ENCODE data around the gene FAM53A. TPM values are rescaled to one million over a fixed set of nuclear protein-coding genes. Genes with fewer than 3 reads are reported as not detected.
A peak's percentile ranks its signal among the peaks of the same experiment; 100 is the strongest.
"Not testable (repeated sequence)": the region's sequence is repeated elsewhere in the genome, so short reads cannot be mapped to it uniquely, and the experiment has no call there.

Gene FAM53A
- total and polyA plus RNA-seq, 7 experiments from 2014 or later: 1.2 to 3.6 (median 2.1) TPM

- Mint-ChIP-seq H3K27me3 (peaks cover 0 to 3% (median 0%) of the 10 kb centered on the region in 5 donors), H3K9me3 (no peaks in the 10 kb centered on the region), H3K36me3 (peaks cover 0 to 11% (median 0%) of the 10 kb centered on the region in 5 donors), H3K4me1 (peaks cover 0 to 4% (median 0%) of the 10 kb centered on the region in 7 donors), H3K4me3 (no peak overlapping the region), H3K27ac (no peak overlapping the region)
- ChIA-PET CTCF (no interaction called here), POLR2A (no interaction called here)
- ATAC-seq: no peak
- H3K27me3 ChIP-seq (ENCODE audit: control insufficient read depth in 2 of 2, insufficient read depth in 2 of 2, low read length in 2 of 2): no peaks in the 10 kb centered on the region
- no peaks in the 10 kb centered on the region for H3K9me3 ChIP-seq (ENCODE audit: control insufficient read depth in 2 of 3, low read length in 3 of 3)
- no peak overlapping the region for H3K27ac ChIP-seq (ENCODE audit: low read depth, low read length)
- H3K36me3 ChIP-seq (ENCODE audit: control insufficient read depth in 2 of 3, insufficient read depth in 3 of 3, low read length in 3 of 3): no peaks in the 10 kb centered on the region
- H3K4me1 ChIP-seq (ENCODE audit: control insufficient read depth in 2 of 2, insufficient read depth in 2 of 2, low read length in 2 of 2): no peaks in the 10 kb centered on the region
- DNase-seq: no peak
- H3K4me3 ChIP-seq (ENCODE audit: low read length): no peak overlapping the region
- intact Hi-C loops (cut with micrococcal nuclease): no loop called here
Measured at GRCh38 chr4:1674682-1675081, 9.4 kb downstream of the FAM53A start.

- Histone ChIP-seq H3K36me3 (ENCODE audit: control insufficient read depth in 2 of 3, insufficient read depth in 3 of 3, low read length in 3 of 3) (no peaks in the 10 kb centered on the region), H3K27me3 (ENCODE audit: control insufficient read depth in 2 of 2, insufficient read depth in 2 of 2, low read length in 2 of 2) (no peaks in the 10 kb centered on the region), H3K4me1 (ENCODE audit: control insufficient read depth in 2 of 2, insufficient read depth in 2 of 2, low read length in 2 of 2) (no peaks in the 10 kb centered on the region), H3K9me3 (ENCODE audit: control insufficient read depth in 2 of 3, low read length in 3 of 3) (no peaks in the 10 kb centered on the region), H3K4me3 (ENCODE audit: low read length) (no peak overlapping the region), H3K27ac (ENCODE audit: low read depth, low read length) (no peak overlapping the region)
- Mint-ChIP-seq H3K27ac (no peak overlapping the region), H3K4me1 (peaks cover 0 to 4% (median 0%) of the 10 kb centered on the region in 7 donors), H3K4me3 (no peak overlapping the region), H3K9me3 (no peaks in the 10 kb centered on the region), H3K36me3 (peaks cover 0 to 14% (median 0%) of the 10 kb centered on the region in 5 donors), H3K27me3 (peaks cover 0 to 3% (median 0%) of the 10 kb centered on the region in 5 donors)
- DNase-seq (no peak), ATAC-seq (no peak)
- intact Hi-C loops (cut with micrococcal nuclease): no loop called here
- POLR2A ChIA-PET: no interaction called here
- CTCF ChIA-PET: interaction anchor here (0.9 kb wide), 1 partner anchor 71 kb away, joined by 4 read pairs; no protein-coding TSS in a partner anchor
Measured at GRCh38 chr4:1673671-1674070, 10.4 kb downstream of the FAM53A start.

- H3K36me3 ChIP-seq (ENCODE audit: control insufficient read depth in 2 of 3, insufficient read depth in 3 of 3, low read length in 3 of 3); H3K4me1 Mint-ChIP-seq; H3K4me3 ChIP-seq (ENCODE audit: low read length); H3K27me3 Mint-ChIP-seq; ATAC-seq; H3K27me3 ChIP-seq (ENCODE audit: control insufficient read depth in 2 of 2, insufficient read depth in 2 of 2, low read length in 2 of 2); H3K27ac ChIP-seq (ENCODE audit: low read depth, low read length); DNase-seq; H3K4me3 Mint-ChIP-seq; H3K9me3 ChIP-seq (ENCODE audit: control insufficient read depth in 2 of 3, low read length in 3 of 3); H3K4me1 ChIP-seq (ENCODE audit: control insufficient read depth in 2 of 2, insufficient read depth in 2 of 2, low read length in 2 of 2); POLR2A ChIA-PET; intact Hi-C loops (cut with micrococcal nuclease); H3K9me3 Mint-ChIP-seq: not testable (repeated sequence)
- Mint-ChIP-seq H3K27ac (peak overlapping the region in 1 of 9 donors; percentile 41), H3K36me3 (peaks cover 0 to 11% (median 0%) of the 10 kb centered on the region in 5 donors)
- CTCF ChIA-PET: interaction anchor here (0.6 kb wide), 1 partner anchor 504 kb away, joined by 4 read pairs; no protein-coding TSS in a partner anchor
Measured at GRCh38 chr4:1671011-1671410, 13.1 kb downstream of the FAM53A start.

GRCh38 chr4:1670279-1670678 lies 13.8 kb downstream of the FAM53A start:
- CTCF ChIA-PET: interaction anchor here (0.6 kb wide), 1 partner anchor 503 kb away, joined by 4 read pairs; no protein-coding TSS in a partner anchor
- Mint-ChIP-seq H3K9me3 (no peaks in the 10 kb centered on the region), H3K27ac (no peak overlapping the region), H3K4me3 (no peak overlapping the region), H3K27me3 (peaks cover 0 to 3% (median 0%) of the 10 kb centered on the region in 5 donors), H3K4me1 (peaks cover 0 to 6% (median 0%) of the 10 kb centered on the region in 7 donors), H3K36me3 (peaks cover 0 to 11% (median 0%) of the 10 kb centered on the region in 5 donors)
- ATAC-seq: no peak
- Histone ChIP-seq H3K9me3 (ENCODE audit: control insufficient read depth in 2 of 3, low read length in 3 of 3) (no peaks in the 10 kb centered on the region), H3K4me1 (ENCODE audit: control insufficient read depth in 2 of 2, insufficient read depth in 2 of 2, low read length in 2 of 2) (no peaks in the 10 kb centered on the region), H3K36me3 (ENCODE audit: control insufficient read depth in 2 of 3, insufficient read depth in 3 of 3, low read length in 3 of 3) (no peaks in the 10 kb centered on the region), H3K27me3 (ENCODE audit: control insufficient read depth in 2 of 2, insufficient read depth in 2 of 2, low read length in 2 of 2) (no peaks in the 10 kb centered on the region), H3K4me3 (ENCODE audit: low read length) (no peak overlapping the region), H3K27ac (ENCODE audit: low read depth, low read length) (no peak overlapping the region)
- intact Hi-C loops (cut with micrococcal nuclease): no loop called here
- DNase-seq: no peak
- POLR2A ChIA-PET: interaction anchor here (0.6 kb wide), 1 partner anchor 185 kb away, joined by 7 read pairs; no protein-coding TSS in a partner anchor

- no peaks in the 10 kb centered on the region for H3K27me3 ChIP-seq (ENCODE audit: control insufficient read depth in 2 of 2, insufficient read depth in 2 of 2, low read length in 2 of 2)
- H3K4me1 Mint-ChIP-seq: peaks cover 0 to 6% (median 0%) of the 10 kb centered on the region in 7 donors
- intact Hi-C loops (cut with micrococcal nuclease): no loop called here
- no peaks in the 10 kb centered on the region for H3K4me1 ChIP-seq (ENCODE audit: control insufficient read depth in 2 of 2, insufficient read depth in 2 of 2, low read length in 2 of 2)
- CTCF ChIA-PET: no interaction called here
- H3K9me3 Mint-ChIP-seq: no peaks in the 10 kb centered on the region
- H3K4me3 ChIP-seq (ENCODE audit: low read length): no peak overlapping the region
- peaks cover 0 to 9% (median 0%) of the 10 kb centered on the region in 5 donors for H3K36me3 Mint-ChIP-seq
- H3K36me3 ChIP-seq (ENCODE audit: control insufficient read depth in 2 of 3, insufficient read depth in 3 of 3, low read length in 3 of 3): no peaks in the 10 kb centered on the region
- no peak overlapping the region for H3K27ac Mint-ChIP-seq
- no peaks in the 10 kb centered on the region for H3K9me3 ChIP-seq (ENCODE audit: control insufficient read depth in 2 of 3, low read length in 3 of 3)
- no peak overlapping the region for H3K4me3 Mint-ChIP-seq
- no peak overlapping the region for H3K27ac ChIP-seq (ENCODE audit: low read depth, low read length)
- DNase-seq (no peak), ATAC-seq (no peak)
- peaks cover 0 to under 1% (median 0%) of the 10 kb centered on the region in 5 donors for H3K27me3 Mint-ChIP-seq
- POLR2A ChIA-PET: no interaction called here
Measured at GRCh38 chr4:1669850-1670249, 14.3 kb downstream of the FAM53A start.

GRCh38 chr4:1669270-1669669 lies 14.8 kb downstream of the FAM53A start:
- no peaks in the 10 kb centered on the region for H3K27me3 Mint-ChIP-seq
- no peak overlapping the region for H3K4me3 Mint-ChIP-seq
- POLR2A ChIA-PET: no interaction called here
- Histone ChIP-seq H3K9me3 (ENCODE audit: control insufficient read depth in 2 of 3, low read length in 3 of 3) (no peaks in the 10 kb centered on the region), H3K27ac (ENCODE audit: low read depth, low read length) (no peak overlapping the region), H3K27me3 (ENCODE audit: control insufficient read depth in 2 of 2, insufficient read depth in 2 of 2, low read length in 2 of 2) (no peaks in the 10 kb centered on the region), H3K36me3 (ENCODE audit: control insufficient read depth in 2 of 3, insufficient read depth in 3 of 3, low read length in 3 of 3) (no peaks in the 10 kb centered on the region), H3K4me1 (ENCODE audit: control insufficient read depth in 2 of 2, insufficient read depth in 2 of 2, low read length in 2 of 2) (no peaks in the 10 kb centered on the region), H3K4me3 (ENCODE audit: low read length) (no peak overlapping the region)
- DNase-seq (no peak), ATAC-seq (no peak)
- peaks cover 0 to 6% (median 0%) of the 10 kb centered on the region in 7 donors for H3K4me1 Mint-ChIP-seq
- intact Hi-C loops (cut with micrococcal nuclease): no loop called here
- CTCF ChIA-PET: no interaction called here
- no peaks in the 10 kb centered on the region for H3K9me3 Mint-ChIP-seq
- peaks cover 0 to 7% (median 0%) of the 10 kb centered on the region in 5 donors for H3K36me3 Mint-ChIP-seq
- H3K27ac Mint-ChIP-seq: no peak overlapping the region

GRCh38 chr4:1668488-1668840 lies 15.6 kb downstream of the FAM53A start:
- Histone ChIP-seq H3K36me3 (ENCODE audit: control insufficient read depth in 2 of 3, insufficient read depth in 3 of 3, low read length in 3 of 3) (no peaks in the 10 kb centered on the region), H3K4me3 (ENCODE audit: low read length) (no peak overlapping the region), H3K27ac (ENCODE audit: low read depth, low read length) (no peak overlapping the region), H3K27me3 (ENCODE audit: control insufficient read depth in 2 of 2, insufficient read depth in 2 of 2, low read length in 2 of 2) (no peaks in the 10 kb centered on the region), H3K9me3 (ENCODE audit: control insufficient read depth in 2 of 3, low read length in 3 of 3) (no peaks in the 10 kb centered on the region), H3K4me1 (ENCODE audit: control insufficient read depth in 2 of 2, insufficient read depth in 2 of 2, low read length in 2 of 2) (no peaks in the 10 kb centered on the region)
- Mint-ChIP-seq H3K27me3 (no peaks in the 10 kb centered on the region), H3K27ac (no peak overlapping the region), H3K4me1 (peaks cover 0 to 6% (median 0%) of the 10 kb centered on the region in 7 donors), H3K36me3 (peaks cover 0 to 7% (median 0%) of the 10 kb centered on the region in 5 donors), H3K4me3 (no peak overlapping the region), H3K9me3 (no peaks in the 10 kb centered on the region)
- intact Hi-C loops (cut with micrococcal nuclease): no loop called here
- CTCF ChIA-PET: no interaction called here
- DNase-seq (no peak), ATAC-seq (no peak)
- POLR2A ChIA-PET: interaction anchor here (0.6 kb wide), 1 partner anchor 56 kb away, joined by 5 read pairs; no protein-coding TSS in a partner anchor

Measured in naive thymus-derived CD4-positive, alpha-beta T cell (primary cell).